Fibroblast of lung (primary cell): ENCODE data around the gene AGAP1. TPM values are rescaled to one million over a fixed set of nuclear protein-coding genes. Genes with fewer than 3 reads are reported as not detected.

Experiments
- DNase-seq, 2 donors: peaks; one replicate each; pipeline versions ENCODE4 v3.0.0 to v3.0.0-alpha.2; 2010; ENCODE audit warnings: low read depth in 2 of 2
- H2AFZ ChIP-seq: 2 replicates; pipeline ENCODE4 v1.5.1; 2012; ENCODE audit warnings: low read length, control low read depth, inconsistent platforms
- H3K27ac ChIP-seq: 2 replicates; pipeline ENCODE4 v1.5.1; 2011; ENCODE audit warnings: low read length, control low read depth; ENCODE audit not compliant: insufficient read depth
- H3K27me3 ChIP-seq: 2 replicates; pipeline ENCODE4 v1.5.1; 2011; ENCODE audit warnings: mild to moderate bottlenecking, low read length; ENCODE audit not compliant: control insufficient read depth, insufficient read depth
- H3K36me3 ChIP-seq: 2 replicates; pipeline ENCODE4 v1.5.1; 2011; ENCODE audit warnings: low read length; ENCODE audit not compliant: control insufficient read depth, insufficient read depth
- H3K4me1 ChIP-seq: 2 replicates; pipeline ENCODE4 v1.5.1; 2011; ENCODE audit warnings: low read length; ENCODE audit not compliant: control insufficient read depth, insufficient read depth; ENCODE audit errors: extremely low read depth
- H3K4me2 ChIP-seq: 2 replicates; pipeline ENCODE4 v1.5.1; 2011; ENCODE audit warnings: low read length, control low read depth; ENCODE audit not compliant: insufficient read depth; ENCODE audit errors: extremely low read depth
- H3K4me3 ChIP-seq, 4 experiments: fragments of 200-600 bp in 1 of 4; sonication (generic) in 1 of 4; replicated peaks in 1 of 4; 2 replicates each; pipeline ENCODE4 v1.5.1; 2011 to 2016; ENCODE audit warnings: low read length in 4 of 4, low read depth in 3 of 4, mild to moderate bottlenecking in 3 of 4, control low read depth in 2 of 4, inconsistent platforms in 1 of 4, mixed read lengths in 1 of 4; ENCODE audit not compliant: insufficient read depth in 1 of 4; ENCODE audit errors: control extremely low read depth in 1 of 4
- H3K79me2 ChIP-seq: 2 replicates; pipeline ENCODE4 v1.5.1; 2012; ENCODE audit warnings: mild to moderate bottlenecking, low read length, inconsistent platforms; ENCODE audit not compliant: control insufficient read depth, insufficient read depth
- H3K9ac ChIP-seq: 2 replicates; pipeline ENCODE4 v1.5.1; 2011; ENCODE audit warnings: mild to moderate bottlenecking, low read length, control low read depth; ENCODE audit not compliant: insufficient read depth
- H3K9me3 ChIP-seq: 2 replicates; pipeline ENCODE4 v1.5.1; 2012; ENCODE audit warnings: low read depth, low read length; ENCODE audit not compliant: control insufficient read depth, insufficient read depth
- H4K20me1 ChIP-seq: 2 replicates; pipeline ENCODE4 v1.5.1; 2011; ENCODE audit warnings: low read length; ENCODE audit not compliant: control insufficient read depth, insufficient read depth; ENCODE audit errors: extremely low read depth
- EZH2 ChIP-seq: IDR thresholded peaks from 2 replicates; pipeline ENCODE4 v1.5.1; 2012; ENCODE audit warnings: low read length, control low read depth, mild to moderate bottlenecking; ENCODE audit errors: missing control alignments
- polyA plus RNA-seq, 2 donors: library from polyadenylated mRNA; depleted of rRNA in 1 of 2; stranded (reverse) in 1 of 2; unstranded in 1 of 2; fragments of >200 nt; gene quantifications; 2 replicates each; pipeline ENCODE4 v1.2.1, GENCODE V29; 2011 to 2012; ENCODE audit warnings: missing spikeins in 1 of 2
- total RNA-seq: library from RNA; depleted of rRNA; stranded (reverse); fragments of >200 nt; gene quantifications from 2 replicates; pipeline ENCODE4 v1.2.1, GENCODE V29; 2014
- TF ChIP-seq, protein P1 (sequence below), 2 donors: IDR thresholded peaks in 1 of 2; conservative IDR thresholded peaks in 1 of 2; 1 replicate in 1 of 2; 2 replicates in 1 of 2; pipeline ENCODE4 v1.5.1; 2011 to 2012; ENCODE audit warnings: low read length in 2 of 2, control low read depth in 1 of 2, inconsistent platforms in 1 of 2, low read depth in 1 of 2, mild to moderate bottlenecking in 1 of 2

AGAP1 gene
- total and polyA plus RNA-seq, 2 donors (not counting 1 experiment from before 2014, with no cell fraction given), result 10.6 to 14.0 TPM

DNA sequence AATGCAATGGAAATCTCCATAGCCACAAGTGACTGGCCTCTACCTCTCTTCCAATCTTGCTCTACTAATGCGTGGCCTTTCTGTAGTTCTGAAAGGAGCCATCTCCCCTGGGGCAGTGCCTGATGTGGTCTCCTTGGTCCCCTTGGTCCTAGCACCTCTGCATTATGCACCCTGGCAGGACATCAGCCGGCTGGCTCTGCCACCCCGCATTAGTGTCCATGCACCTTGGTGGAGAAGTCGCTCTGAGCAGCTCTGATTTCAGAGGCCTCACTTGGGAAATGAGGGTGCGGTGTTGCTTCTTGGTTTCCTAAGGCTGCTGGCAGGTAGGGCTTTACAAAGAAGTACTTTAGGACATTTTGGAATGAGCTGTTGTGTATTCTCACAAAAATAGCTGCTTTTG lies 356.4 kb downstream of the AGAP1 start:
- Histone ChIP-seq H3K36me3 (no peaks in the 10 kb centered on the region), H3K4me2 (no peak overlapping the region), H3K4me3 (no peak overlapping the region), H4K20me1 (no peaks in the 10 kb centered on the region), H3K9ac (no peak overlapping the region), H2AFZ (no peak overlapping the region), H3K9me3 (no peaks in the 10 kb centered on the region), H3K4me1 (no peaks in the 10 kb centered on the region), H3K79me2 (no peaks in the 10 kb centered on the region), H3K27ac (no peak overlapping the region), H3K27me3 (no peaks in the 10 kb centered on the region)
- TF ChIP-seq, protein P1, sequence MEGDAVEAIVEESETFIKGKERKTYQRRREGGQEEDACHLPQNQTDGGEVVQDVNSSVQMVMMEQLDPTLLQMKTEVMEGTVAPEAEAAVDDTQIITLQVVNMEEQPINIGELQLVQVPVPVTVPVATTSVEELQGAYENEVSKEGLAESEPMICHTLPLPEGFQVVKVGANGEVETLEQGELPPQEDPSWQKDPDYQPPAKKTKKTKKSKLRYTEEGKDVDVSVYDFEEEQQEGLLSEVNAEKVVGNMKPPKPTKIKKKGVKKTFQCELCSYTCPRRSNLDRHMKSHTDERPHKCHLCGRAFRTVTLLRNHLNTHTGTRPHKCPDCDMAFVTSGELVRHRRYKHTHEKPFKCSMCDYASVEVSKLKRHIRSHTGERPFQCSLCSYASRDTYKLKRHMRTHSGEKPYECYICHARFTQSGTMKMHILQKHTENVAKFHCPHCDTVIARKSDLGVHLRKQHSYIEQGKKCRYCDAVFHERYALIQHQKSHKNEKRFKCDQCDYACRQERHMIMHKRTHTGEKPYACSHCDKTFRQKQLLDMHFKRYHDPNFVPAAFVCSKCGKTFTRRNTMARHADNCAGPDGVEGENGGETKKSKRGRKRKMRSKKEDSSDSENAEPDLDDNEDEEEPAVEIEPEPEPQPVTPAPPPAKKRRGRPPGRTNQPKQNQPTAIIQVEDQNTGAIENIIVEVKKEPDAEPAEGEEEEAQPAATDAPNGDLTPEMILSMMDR (conservative IDR thresholded peaks at IDR 0.05 in 1 of 2, IDR thresholded peaks at IDR 0.05 in 1 of 2; ENCODE audit: low read depth in 1 of 2, low read length in 2 of 2), result no peak
- TF ChIP-seq EZH2, result no peak
- DNase-seq, result no peak

DNA sequence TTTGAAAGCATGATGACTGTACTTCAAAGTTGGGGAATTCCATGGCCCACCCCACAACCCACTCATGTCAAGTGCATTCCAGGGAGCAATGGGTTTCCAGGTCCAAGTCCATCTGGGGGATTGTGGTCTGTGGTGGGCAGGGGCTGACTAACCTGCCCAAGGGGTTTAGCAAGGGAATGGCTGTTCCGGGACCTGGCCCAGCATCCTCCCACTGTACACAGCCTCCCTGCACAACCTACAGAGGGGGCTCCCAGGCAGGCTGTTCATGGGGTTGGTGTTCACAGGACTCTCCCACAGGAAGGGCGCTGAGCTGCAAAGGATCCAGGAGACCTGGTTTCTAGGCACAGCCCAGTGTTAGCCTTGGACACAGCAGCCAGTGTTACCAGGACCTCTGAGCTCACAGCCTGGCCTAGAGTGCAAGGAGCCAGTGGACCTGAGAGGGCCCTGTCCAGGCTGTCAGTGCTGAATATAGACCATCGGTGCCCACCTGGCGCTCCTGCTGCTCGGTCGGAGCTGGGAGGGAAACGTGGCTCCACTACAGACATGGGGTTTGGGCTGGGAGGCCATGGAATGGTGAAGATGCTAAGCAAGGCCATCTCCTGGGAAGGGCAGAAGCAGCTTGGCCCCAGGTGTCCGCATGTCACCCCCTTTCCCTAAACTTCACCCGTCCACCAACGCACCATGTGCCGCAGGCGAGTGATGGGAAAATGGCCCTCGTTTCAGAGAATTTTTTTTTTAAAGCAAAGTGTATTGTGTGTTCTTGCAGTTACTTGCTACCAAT lies 357.1 kb downstream of the AGAP1 start:
- Histone ChIP-seq H3K4me2 (no peak overlapping the region), H3K4me3 (no peak overlapping the region), H4K20me1 (no peaks in the 10 kb centered on the region), H3K36me3 (no peaks in the 10 kb centered on the region), H3K4me1 (no peaks in the 10 kb centered on the region), H3K79me2 (no peaks in the 10 kb centered on the region), H2AFZ (no peak overlapping the region), H3K9me3 (no peaks in the 10 kb centered on the region), H3K27ac (no peak overlapping the region), H3K27me3 (no peaks in the 10 kb centered on the region), H3K9ac (no peak overlapping the region)
- TF ChIP-seq, protein P1 (conservative IDR thresholded peaks at IDR 0.05 in 1 of 2, IDR thresholded peaks at IDR 0.05 in 1 of 2; ENCODE audit: low read depth in 1 of 2, low read length in 2 of 2), result no peak
- TF ChIP-seq EZH2, result no peak
- peak in 1 of 2 donors; percentile 45 for DNase-seq

DNA sequence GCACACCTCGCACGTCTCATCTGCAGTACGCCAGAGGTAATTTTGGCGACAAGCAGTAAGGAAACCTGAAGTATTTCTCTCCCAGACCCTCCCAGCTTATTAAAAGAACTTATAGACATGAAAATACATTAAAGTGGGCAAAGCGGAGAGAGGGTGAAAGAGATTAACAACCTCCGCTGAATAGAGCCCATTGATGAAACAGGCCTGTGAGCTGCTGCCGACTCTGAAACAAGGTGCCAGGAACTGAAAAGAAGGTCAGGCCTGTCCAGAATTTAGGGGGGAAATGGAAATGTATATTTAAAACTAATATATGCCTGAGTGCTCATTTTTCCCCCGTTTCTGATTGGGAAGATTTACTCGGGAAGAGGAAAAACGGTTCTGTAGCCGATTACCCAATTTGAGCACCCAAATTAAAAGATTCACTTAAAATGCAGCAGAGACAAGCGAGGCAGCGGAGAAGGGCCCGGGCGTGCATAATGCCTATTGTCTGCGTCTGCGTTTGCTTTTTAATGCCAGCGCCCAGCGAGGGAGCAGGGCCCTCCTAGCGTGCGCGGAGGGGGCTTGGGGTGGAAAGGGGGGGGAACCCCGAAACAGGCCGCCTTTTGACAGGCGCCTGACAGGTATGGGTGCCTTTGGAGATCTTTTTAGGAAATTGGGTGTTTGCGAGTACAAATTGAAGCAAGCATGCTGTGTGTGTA lies 358.1 kb downstream of the AGAP1 start:
- Histone ChIP-seq H2AFZ (no peak overlapping the region), H3K4me1 (no peaks in the 10 kb centered on the region), H3K9me3 (no peaks in the 10 kb centered on the region), H3K27me3 (no peaks in the 10 kb centered on the region), H3K4me3 (no peak overlapping the region), H3K79me2 (no peaks in the 10 kb centered on the region), H3K27ac (no peak overlapping the region), H4K20me1 (no peaks in the 10 kb centered on the region), H3K36me3 (no peaks in the 10 kb centered on the region), H3K4me2 (no peak overlapping the region), H3K9ac (no peak overlapping the region)
- TF ChIP-seq, protein P1 (conservative IDR thresholded peaks at IDR 0.05 in 1 of 2, IDR thresholded peaks at IDR 0.05 in 1 of 2; ENCODE audit: low read depth in 1 of 2, low read length in 2 of 2), result no peak
- no peak for TF ChIP-seq EZH2
- no peak for DNase-seq
